ENCODE results near the gene XCL1.

DNA sequence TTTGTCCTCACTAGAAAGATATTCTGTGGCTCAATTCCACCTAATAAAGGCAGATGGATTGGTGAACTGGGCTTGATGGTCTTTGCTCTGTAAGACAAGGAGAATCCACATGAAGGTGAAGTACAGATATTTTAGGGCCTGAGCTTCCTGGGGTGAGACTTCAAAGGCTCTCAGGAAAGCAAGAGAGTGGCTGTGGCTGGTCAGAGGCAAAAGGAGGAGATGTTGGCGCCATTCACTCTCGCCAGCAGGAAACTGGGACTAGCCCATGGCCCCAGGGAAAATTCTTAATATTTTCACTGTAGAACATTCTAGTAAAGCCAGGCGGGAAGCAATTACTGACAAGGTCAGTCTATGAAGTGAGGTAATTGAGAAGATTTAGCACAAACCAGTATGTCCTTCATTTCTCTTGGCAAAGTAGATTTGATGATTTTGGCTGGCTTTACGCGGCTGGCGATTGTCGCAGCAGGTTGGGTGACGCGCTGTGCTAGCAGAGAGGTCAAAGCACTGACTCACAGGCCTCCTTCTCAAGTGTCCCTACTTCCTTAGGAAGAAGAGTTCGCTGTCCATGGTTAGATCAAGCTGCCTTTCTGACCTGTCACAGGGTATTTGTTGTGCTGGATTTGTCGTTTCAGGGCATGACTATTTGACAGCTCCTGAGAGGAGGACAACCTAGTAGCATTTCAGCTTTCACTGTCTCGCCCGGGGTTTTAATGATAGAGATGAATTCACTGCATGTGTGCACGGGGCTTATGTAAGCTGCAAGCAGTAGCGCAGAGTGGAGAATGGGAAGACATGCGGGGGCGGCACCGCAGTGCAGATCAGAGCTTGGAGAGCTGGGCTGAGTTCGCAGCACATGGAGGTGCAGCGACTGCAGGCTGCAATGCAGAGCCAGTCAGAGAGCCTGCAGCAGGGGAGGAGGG is 32.7 kb downstream of the XCL1 start:
- TF ChIP-seq POLR2A (IDR thresholded peaks at IDR 0.05) (no peak), CTCF (IDR thresholded peaks at IDR 0.05) (no peak)

All from lower leg skin (tissue), 3 donors.